HL-60 (cell line): ENCODE measurements around the gene SLC7A9.

Experiments
- DNase-seq, 2 experiments: peaks; one replicate each; pipeline ENCODE4 v3.0.0-alpha.2; 2010 to 2020; ENCODE audit warnings: low read depth in 1 of 2, low spot score in 1 of 2
- H3K27ac ChIP-seq: fragments of 250-450 bp; sonication (Bioruptor Pico); replicated peaks from 2 replicates; pipeline ENCODE4 v1.5.1; 2020; ENCODE audit warnings: mild to moderate bottlenecking, moderate library complexity
- H3K27me3 ChIP-seq: fragments of 250-450 bp; sonication (Bioruptor Pico); 2 replicates; pipeline ENCODE4 v1.5.1; 2021; ENCODE audit warnings: mild to moderate bottlenecking, moderate library complexity; ENCODE audit not compliant: insufficient read depth, poor library complexity, severe bottlenecking
- H3K4me3 ChIP-seq: replicated peaks from 2 replicates; pipeline ENCODE4 v1.5.1; 2011; ENCODE audit warnings: mild to moderate bottlenecking, control low read depth, low read length; ENCODE audit not compliant: insufficient read depth
- CTCF ChIP-seq: IDR thresholded peaks from one replicate; pipeline ENCODE4 v1.5.1; 2011; ENCODE audit warnings: low read length, control low read depth, inconsistent platforms; ENCODE audit not compliant: insufficient read depth
- GABPA ChIP-seq: IDR thresholded peaks from 2 replicates; pipeline ENCODE4 v1.6.1; 2012; ENCODE audit warnings: low read depth
- POLR2AphosphoS5 ChIP-seq: IDR thresholded peaks from 2 replicates; pipeline ENCODE4 v1.6.1; 2012; ENCODE audit warnings: low read depth
- REST ChIP-seq: IDR thresholded peaks from 2 replicates; pipeline ENCODE4 v1.6.1; 2012; ENCODE audit warnings: low read depth; ENCODE audit not compliant: insufficient replicate concordance
- SPI1 ChIP-seq: IDR thresholded peaks from 2 replicates; pipeline ENCODE4 v1.6.1; 2012; ENCODE audit warnings: low read depth, mild to moderate bottlenecking, borderline replicate concordance

Gene SLC7A9

GRCh38 chr19:32910094-32910493 lies 40.5 kb upstream of the SLC7A9 start:
- H3K27me3 ChIP-seq, result no peaks in the 10 kb centered on the region
- no peak for DNase-seq
- H3K27ac ChIP-seq, result no peak overlapping the region
- no peak for TF ChIP-seq GABPA
- TF ChIP-seq CTCF, result no peak
- TF ChIP-seq SPI1, result no peak
- TF ChIP-seq REST, result no peak
- TF ChIP-seq POLR2AphosphoS5, result no peak
- H3K4me3 ChIP-seq, result no peak overlapping the region

GRCh38 chr19:32909257-32909656 lies 39.7 kb upstream of the SLC7A9 start:
- Histone ChIP-seq H3K27me3 (no peaks in the 10 kb centered on the region), H3K27ac (no peak overlapping the region), H3K4me3 (no peak overlapping the region)
- TF ChIP-seq CTCF (no peak), SPI1 (no peak), POLR2AphosphoS5 (no peak), REST (no peak), GABPA (no peak)
- no peak for DNase-seq

GRCh38 chr19:32908641-32909190 lies 39.1 kb upstream of the SLC7A9 start:
- DNase-seq, result no peak
- Histone ChIP-seq H3K4me3 (no peak overlapping the region), H3K27me3 (no peaks in the 10 kb centered on the region), H3K27ac (no peak overlapping the region)
- TF ChIP-seq SPI1 (no peak), REST (no peak), GABPA (no peak), CTCF (no peak), POLR2AphosphoS5 (no peak)
